PFSK-1 (cell line): ENCODE results near the gene MSH3.

Experiments
- FOXP2 ChIP-seq: optimal IDR thresholded peaks from 2 replicates; pipeline ENCODE3; 2011; ENCODE audit warnings: borderline replicate concordance, control low read depth, inconsistent platforms; ENCODE audit not compliant: insufficient read depth; ENCODE audit errors: extremely low read length, extremely low read depth
- POLR2AphosphoS5 ChIP-seq: IDR thresholded peaks from 2 replicates; pipeline ENCODE4 v1.6.1; 2012; ENCODE audit warnings: low read depth, mild to moderate bottlenecking, control low read depth, low read length, moderate library complexity
- SIN3A ChIP-seq: IDR thresholded peaks from 2 replicates; pipeline ENCODE4 v1.6.1; 2012; ENCODE audit warnings: mild to moderate bottlenecking, low read length, moderate library complexity, borderline replicate concordance; ENCODE audit not compliant: insufficient read depth
- TAF1 ChIP-seq: IDR thresholded peaks from 2 replicates; pipeline ENCODE4 v1.6.1; 2012; ENCODE audit warnings: low read length, control low read depth, borderline replicate concordance; ENCODE audit not compliant: insufficient read depth

- TF ChIP-seq FOXP2 (no peak), SIN3A (no peak), TAF1 (no peak), POLR2AphosphoS5 (no peak)
Measured at GRCh38 chr5:80822640-80823039, 168.2 kb downstream of the MSH3 start.
